D721Med (cell line): ENCODE measurements around the gene LYPD6B.
"Not testable (repeated sequence)": the region's sequence is repeated elsewhere in the genome, so short reads cannot be mapped to it uniquely, and the experiment has no call there.

Experiments
- DNase-seq: peaks from one replicate; pipeline ENCODE4 v3.0.0; 2011; ENCODE audit warnings: low spot score; ENCODE audit not compliant: insufficient read length
- FAIRE-seq: peaks from 2 replicates; lab custom pipeline; 2011; peaks lifted over from hg19 to GRCh38; lab: Jason Lieb, UNC
- TF ChIP-seq, protein P1 (sequence below): IDR thresholded peaks from 2 replicates; pipeline ENCODE4 v1.5.1; 2012; ENCODE audit warnings: mild to moderate bottlenecking, control low read depth; ENCODE audit not compliant: insufficient read depth; ENCODE audit errors: missing control alignments

LYPD6B gene

DNA sequence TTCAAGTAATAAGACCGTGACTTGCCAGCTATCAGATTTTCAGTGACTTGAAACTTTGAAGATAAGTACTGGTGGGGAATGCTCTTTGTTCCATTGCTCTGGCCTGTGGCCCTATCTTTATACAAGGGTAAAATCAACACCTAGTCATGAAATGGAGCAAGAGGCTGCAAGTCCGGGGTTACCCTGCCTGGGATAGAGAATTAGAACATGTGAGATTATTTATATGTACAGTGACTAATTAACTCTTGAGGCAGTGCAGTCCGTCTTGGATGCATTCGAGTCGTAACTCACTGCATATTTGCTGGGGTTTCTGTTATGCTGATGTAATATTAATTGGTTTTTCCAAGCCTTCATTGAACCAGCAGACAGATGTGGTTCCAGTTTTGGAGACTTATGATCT, 186.0 kb downstream of the LYPD6B start:
- TF ChIP-seq, protein P1, sequence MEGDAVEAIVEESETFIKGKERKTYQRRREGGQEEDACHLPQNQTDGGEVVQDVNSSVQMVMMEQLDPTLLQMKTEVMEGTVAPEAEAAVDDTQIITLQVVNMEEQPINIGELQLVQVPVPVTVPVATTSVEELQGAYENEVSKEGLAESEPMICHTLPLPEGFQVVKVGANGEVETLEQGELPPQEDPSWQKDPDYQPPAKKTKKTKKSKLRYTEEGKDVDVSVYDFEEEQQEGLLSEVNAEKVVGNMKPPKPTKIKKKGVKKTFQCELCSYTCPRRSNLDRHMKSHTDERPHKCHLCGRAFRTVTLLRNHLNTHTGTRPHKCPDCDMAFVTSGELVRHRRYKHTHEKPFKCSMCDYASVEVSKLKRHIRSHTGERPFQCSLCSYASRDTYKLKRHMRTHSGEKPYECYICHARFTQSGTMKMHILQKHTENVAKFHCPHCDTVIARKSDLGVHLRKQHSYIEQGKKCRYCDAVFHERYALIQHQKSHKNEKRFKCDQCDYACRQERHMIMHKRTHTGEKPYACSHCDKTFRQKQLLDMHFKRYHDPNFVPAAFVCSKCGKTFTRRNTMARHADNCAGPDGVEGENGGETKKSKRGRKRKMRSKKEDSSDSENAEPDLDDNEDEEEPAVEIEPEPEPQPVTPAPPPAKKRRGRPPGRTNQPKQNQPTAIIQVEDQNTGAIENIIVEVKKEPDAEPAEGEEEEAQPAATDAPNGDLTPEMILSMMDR, result no peak
- FAIRE-seq, result no peak
- no peak for DNase-seq

DNA sequence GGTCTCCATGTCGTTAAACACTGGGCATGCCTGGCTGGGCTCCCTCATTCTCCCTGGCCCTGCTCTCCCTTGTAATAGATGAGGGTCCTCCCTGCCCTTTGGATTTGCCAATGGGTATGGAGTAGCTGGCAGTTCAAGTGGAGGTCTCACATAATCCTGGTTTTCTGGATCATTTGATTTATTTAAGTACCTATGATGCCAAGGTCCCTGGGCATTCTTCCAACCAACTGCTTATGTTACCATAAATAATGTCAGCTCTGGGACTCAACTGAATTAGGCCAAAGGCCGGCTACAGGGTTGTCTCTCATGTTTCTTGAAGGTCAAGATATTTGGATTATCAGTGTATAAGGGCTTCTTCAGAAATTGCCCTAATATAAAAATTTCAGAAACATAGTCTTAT, 186.9 kb downstream of the LYPD6B start:
- FAIRE-seq (no peak), DNase-seq (no peak)
- TF ChIP-seq, protein P1, result no peak

DNA sequence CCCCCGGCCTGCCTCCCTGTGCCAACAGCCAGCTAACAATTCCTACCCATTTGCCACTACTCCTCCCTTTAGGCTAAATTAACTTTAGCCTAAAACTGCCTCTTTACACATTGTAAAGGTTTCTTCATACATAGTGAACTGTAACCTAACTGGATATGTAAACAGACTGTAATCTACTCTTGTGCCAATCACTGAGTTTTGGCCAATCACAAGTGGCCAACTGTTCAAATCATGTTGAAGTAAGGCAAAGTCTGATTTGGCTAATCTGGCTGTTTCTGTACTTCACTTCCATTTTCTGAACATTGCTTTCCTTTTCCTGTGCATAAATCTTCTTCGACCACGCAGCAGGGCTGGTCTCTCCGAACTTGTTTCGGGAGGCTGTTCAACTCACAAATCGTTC, 188.3 kb downstream of the LYPD6B start:
- DNase-seq (no peak), FAIRE-seq (no peak)

DNA sequence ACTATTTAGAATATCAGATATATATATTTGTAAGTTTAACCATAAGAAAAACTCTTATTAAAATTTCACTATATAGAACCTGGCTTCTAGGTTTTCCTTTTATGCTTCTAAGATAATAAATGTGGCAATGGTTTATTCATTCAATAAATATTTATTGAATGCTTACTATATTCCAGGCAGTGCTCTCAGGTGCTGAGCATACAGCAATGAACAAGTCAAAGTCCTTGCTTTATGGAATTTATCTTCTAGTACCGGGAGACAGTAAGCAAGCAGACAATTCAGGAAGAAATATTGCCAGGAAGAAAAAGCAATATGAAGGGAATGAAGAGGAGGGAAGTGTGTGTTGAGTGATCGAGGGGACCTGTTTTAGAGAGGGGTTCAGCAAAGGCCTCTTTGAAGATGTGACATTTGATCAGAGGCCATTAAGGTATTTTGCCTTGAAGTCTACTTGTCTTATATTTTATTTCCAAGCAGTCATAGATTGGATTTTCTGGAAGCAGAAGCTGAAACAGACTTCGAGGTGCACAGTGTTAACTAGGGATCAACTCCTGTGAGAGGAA, 197.4 kb downstream of the LYPD6B start:
- FAIRE-seq, result no peak
- TF ChIP-seq, protein P1, result no peak
- DNase-seq, result no peak

More for the DNA sequence above, 188.3 kb downstream of the LYPD6B start:
- TF ChIP-seq, protein P1, result no peak

DNA sequence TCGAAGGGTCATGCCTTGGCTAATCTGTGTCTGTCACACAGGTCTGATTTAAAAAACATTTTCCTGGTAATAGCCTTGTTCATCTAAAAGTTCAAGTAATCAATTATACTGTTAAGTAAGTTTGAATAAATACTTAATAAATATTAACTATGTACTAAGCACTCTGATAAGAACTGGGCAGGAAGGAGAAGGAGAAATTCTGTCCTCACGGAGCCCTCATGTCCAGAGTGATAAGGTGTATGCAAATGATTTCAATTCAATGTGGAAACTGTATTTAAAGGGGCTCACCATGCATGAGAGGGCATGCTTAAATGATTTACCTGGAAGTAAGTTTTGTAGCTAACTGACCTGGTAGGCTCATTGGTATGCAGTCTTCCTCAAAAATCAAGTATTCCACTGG, 197.9 kb downstream of the LYPD6B start:
- TF ChIP-seq, protein P1, result no peak
- no peak for FAIRE-seq
- no peak for DNase-seq

DNA sequence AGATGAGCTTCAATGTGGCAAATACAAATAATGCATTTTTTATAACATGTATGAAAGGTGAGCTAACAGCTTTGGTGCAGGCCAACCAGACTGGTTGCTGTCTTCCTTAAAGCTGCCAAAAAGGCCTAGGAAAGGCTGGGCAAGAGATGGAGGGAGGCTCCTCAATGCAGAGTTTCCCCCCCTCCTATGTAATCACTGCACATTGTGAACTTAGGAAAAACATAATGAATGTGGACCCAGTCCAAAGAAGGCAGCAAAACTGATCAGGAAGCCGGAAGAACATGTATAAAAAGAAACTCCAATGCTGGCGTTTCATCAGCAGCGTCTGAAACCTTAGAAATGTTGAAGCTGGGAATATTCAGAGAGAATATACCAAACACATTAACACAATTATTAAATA, 207.7 kb downstream of the LYPD6B start:
- DNase-seq (no peak), FAIRE-seq (no peak)
- TF ChIP-seq, protein P1, result no peak

DNA sequence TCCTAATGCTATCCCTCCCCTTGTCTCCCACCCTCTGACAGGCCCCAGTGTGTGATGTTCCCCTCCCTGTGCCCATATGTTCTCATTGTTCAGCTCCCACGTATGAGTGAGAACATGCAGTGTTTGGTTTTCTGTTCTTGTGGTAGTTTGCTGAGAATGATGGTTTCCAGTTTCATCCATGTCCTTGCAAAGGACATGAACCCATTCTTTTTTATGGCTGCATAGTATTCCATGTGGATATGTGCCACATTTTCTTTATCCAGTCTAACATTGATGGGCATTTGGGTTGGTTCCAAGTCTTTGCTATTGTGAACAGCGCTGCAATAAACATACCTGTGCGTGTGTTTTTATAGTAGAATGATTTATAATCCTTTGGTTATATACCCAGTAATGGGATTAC, 212.9 kb downstream of the LYPD6B start:
- not testable (repeated sequence) for DNase-seq, FAIRE-seq

DNA sequence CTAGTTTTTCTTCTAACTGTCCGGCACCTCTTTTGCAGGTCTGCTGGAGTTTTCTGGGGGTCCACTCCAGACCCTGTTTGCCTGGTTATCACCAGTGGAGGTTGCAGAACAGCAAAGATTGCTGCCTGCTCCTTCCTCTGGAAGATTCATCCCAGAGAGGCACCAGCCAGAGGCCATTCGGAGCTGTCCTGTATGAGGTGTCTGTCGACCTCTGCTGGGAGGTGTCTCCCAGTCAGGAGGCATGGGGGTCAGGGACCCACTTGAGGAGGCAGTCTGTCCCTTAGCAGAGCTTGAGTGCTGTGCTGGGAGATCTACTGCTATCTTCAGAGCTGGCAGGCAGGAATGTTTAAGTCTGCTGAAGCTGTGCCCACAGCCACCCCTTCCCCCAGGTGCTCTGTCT, 218.4 kb downstream of the LYPD6B start:
- FAIRE-seq, DNase-seq: not testable (repeated sequence)
